Activated T-cell treated with anti-CD3 and anti-CD28 coated beads, Interleukin-2, amount 50 U/mL, for 24 hours (primary cell): ENCODE measurements around the gene CAPRIN2.

Experiments
- DNase-seq: peaks from one replicate; pipeline ENCODE4 v3.0.0-alpha.2; 2020
- H3K27ac Mint-ChIP-seq: 2 replicates; pipeline ENCODE4 v1.8.0; 2020; ENCODE audit warnings: mild to moderate bottlenecking, mixed read lengths
- H3K27me3 Mint-ChIP-seq: 2 replicates; pipeline ENCODE4 v1.8.0; 2020; ENCODE audit warnings: mixed read lengths
- H3K36me3 Mint-ChIP-seq: 2 replicates; pipeline ENCODE4 v1.8.0; 2020; ENCODE audit warnings: low read depth, mixed read lengths
- H3K4me1 Mint-ChIP-seq: 2 replicates; pipeline ENCODE4 v1.8.0; 2020; ENCODE audit warnings: low read depth, mixed read lengths
- H3K4me3 Mint-ChIP-seq: 2 replicates; pipeline ENCODE4 v1.8.0; 2020; ENCODE audit warnings: mild to moderate bottlenecking, moderate library complexity, mixed read lengths
- H3K9me3 Mint-ChIP-seq: 2 replicates; pipeline ENCODE4 v1.8.0; 2020; ENCODE audit warnings: mixed read lengths

Gene CAPRIN2

DNA sequence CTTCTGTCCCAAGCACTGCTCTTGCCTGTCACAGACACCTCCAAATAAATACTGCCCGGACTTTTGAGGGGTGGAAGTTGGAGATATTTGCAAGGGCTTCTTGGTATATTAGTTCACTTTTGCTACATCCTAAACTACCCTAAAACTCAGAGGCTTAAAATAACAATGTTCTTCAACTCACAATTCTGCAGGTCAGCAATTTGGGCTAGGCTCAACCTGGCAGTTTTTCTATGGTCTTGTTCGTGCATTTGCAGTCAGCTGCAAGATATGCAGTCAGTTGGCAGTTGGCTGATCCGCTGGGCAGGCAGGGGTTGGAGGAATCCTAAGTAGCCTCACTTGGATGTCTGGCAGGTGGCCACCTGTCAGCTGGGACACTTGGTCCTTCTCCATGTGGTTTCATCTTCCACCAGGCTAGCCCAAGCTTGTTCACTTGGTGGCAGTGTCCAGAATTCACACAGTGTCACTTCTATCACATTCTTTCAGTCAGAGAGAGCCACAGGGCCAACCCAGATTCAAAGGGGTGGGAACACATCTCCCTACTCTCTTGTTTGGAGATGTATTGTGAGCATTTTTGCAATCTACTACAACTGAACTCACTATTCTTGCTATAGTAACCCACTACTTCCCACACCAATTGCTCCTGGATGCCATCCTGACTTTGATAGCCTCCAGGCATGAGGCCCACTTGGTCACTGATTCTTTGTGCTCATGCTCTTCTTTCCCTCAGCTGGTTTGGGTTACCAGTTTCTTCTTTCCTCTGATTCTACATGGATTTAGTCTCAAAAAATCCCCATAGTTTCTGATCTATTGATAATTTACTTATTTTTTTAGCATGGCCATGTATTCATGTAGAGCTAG, 27.8 kb upstream of the CAPRIN2 start:
- Mint-ChIP-seq H3K36me3 (no peaks in the 10 kb centered on the region), H3K9me3 (no peaks in the 10 kb centered on the region), H3K4me3 (no peak overlapping the region), H3K4me1 (no peaks in the 10 kb centered on the region), H3K27ac (no peak overlapping the region), H3K27me3 (peaks cover 16% of the 10 kb centered on the region)
- no peak for DNase-seq

DNA sequence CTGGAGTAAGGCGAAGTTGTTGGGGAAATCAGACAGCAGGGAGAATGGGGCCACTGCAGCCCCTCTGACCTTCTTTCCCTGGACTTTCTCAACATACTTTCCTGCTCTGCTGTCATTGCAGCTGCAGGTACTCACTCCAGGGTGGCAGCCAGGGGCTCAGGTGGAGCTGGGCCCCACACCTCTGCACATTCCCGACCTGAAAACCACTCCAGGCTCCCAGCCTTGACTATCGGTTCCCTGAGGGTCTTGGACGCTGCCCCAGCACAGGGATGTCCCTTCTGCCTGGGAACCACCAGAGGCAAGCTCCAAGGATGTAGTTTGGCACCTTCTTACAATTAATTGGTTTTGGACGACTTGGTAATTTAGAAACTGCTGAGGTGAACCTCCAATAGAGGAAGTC, 24.8 kb upstream of the CAPRIN2 start:
- peaks cover 5% of the 10 kb centered on the region for H3K9me3 Mint-ChIP-seq
- no peak for DNase-seq
- H3K4me3 Mint-ChIP-seq, result no peak overlapping the region
- no peak overlapping the region for H3K27ac Mint-ChIP-seq
- no peaks in the 10 kb centered on the region for H3K4me1 Mint-ChIP-seq
- H3K27me3 Mint-ChIP-seq, result peaks cover 19% of the 10 kb centered on the region
- H3K36me3 Mint-ChIP-seq, result no peaks in the 10 kb centered on the region

DNA sequence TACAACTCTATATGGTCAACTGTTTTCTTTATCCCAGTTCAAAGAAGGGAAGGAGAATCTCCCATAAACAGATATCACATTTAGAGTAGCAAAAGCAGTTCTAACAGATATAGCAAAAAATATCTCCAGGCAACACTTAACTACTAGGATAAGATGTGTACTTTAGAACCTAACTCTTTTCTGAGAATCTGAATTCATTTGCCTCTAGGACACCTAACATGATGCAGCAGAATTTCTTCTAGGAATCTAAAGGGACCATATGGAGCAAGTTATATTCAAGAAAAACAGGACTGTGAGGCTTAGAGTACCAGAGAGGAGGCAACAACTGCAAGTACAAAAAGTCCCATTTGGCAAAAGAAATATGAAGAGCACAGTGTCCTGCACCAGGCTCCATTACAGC, 24.4 kb upstream of the CAPRIN2 start:
- DNase-seq, result no peak
- Mint-ChIP-seq H3K4me3 (no peak overlapping the region), H3K9me3 (peaks cover 5% of the 10 kb centered on the region), H3K4me1 (no peaks in the 10 kb centered on the region), H3K36me3 (no peaks in the 10 kb centered on the region), H3K27ac (no peak overlapping the region), H3K27me3 (peaks cover 15% of the 10 kb centered on the region)

DNA sequence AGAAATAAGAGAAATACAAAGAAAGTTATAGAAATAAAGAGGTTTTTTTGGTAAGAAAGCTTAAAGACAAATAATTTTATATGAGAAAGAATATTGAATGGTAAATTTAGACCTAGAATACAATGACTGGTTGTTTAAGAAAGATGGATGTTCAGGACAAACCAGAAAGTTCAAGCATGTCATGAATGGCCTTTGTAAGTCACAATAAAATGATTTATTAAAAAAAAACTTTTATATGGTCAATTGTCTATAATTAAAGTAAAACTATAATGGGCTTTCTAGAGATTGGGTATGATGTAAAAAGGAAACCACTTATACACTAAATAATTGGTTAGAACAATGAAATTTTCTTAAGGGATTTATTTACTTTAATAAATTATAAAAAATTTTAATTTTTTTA, 19.8 kb upstream of the CAPRIN2 start:
- Mint-ChIP-seq H3K36me3 (no peaks in the 10 kb centered on the region), H3K9me3 (peaks cover 5% of the 10 kb centered on the region), H3K4me3 (no peak overlapping the region), H3K4me1 (no peaks in the 10 kb centered on the region), H3K27me3 (peaks cover 14% of the 10 kb centered on the region), H3K27ac (no peak overlapping the region)
- no peak for DNase-seq

DNA sequence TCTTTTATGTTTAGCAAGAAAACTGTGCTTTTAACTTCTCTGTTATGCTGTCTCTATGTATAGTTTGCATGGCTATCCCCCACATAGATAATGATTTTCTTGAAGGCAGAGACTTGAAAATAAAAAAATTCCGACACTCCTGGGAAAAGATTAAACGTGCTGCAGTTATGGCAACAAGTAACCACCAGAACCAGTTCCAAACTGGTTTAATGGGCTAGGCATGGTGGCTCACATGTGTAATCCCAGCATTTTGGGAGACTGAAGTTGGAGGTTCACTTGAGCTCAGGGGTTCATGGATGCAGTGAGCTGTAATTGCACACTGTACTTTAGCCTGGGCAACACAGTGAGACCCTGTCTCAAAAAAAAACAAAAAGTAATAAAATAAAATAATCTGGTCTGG, 15.1 kb upstream of the CAPRIN2 start:
- Mint-ChIP-seq H3K27ac (no peak overlapping the region), H3K27me3 (peaks cover 8% of the 10 kb centered on the region), H3K36me3 (no peaks in the 10 kb centered on the region), H3K9me3 (no peaks in the 10 kb centered on the region), H3K4me3 (no peak overlapping the region), H3K4me1 (no peaks in the 10 kb centered on the region)
- no peak for DNase-seq

DNA sequence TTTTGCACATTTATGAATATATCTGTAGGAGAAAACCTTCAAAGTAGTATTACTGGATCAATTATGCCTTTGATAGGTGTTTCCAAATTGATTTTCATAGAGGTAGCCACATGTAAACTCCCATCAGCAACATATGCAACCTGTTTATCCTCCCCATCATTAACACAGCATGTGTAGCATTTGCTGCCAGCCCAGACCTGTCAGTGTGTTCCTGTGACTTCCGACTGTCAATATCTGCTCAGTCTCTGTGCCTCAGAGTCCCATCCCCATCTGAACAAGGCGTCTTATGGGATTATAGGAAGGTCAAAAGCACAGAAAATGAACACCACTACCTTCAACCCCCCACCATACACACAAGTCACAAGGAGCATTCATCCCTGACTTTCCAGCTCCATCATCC, 9.5 kb upstream of the CAPRIN2 start:
- no peaks in the 10 kb centered on the region for H3K9me3 Mint-ChIP-seq
- no peaks in the 10 kb centered on the region for H3K36me3 Mint-ChIP-seq
- no peak overlapping the region for H3K4me3 Mint-ChIP-seq
- no peaks in the 10 kb centered on the region for H3K4me1 Mint-ChIP-seq
- DNase-seq, result no peak
- H3K27ac Mint-ChIP-seq, result no peak overlapping the region
- no peaks in the 10 kb centered on the region for H3K27me3 Mint-ChIP-seq

DNA sequence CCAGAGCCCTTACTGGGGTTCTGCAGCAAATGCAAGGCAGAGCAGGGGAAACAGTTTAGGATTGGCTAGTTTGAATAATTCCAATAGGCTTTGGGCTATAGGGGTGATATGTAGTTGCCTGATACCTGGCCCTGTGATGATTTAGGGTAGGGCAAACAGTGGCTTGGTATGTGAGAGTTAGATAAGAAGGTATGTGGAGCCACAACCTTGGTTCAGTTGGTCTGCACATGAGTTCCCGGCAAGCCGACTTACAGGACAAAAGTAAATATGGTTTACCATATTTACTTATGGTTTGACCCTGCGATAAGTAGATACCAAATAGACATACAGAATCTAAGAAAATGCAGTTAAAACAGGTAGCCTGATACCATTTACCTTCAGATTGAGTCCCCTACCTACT, 8.3 kb upstream of the CAPRIN2 start:
- DNase-seq, result no peak
- H3K27me3 Mint-ChIP-seq, result no peaks in the 10 kb centered on the region
- H3K4me3 Mint-ChIP-seq, result no peak overlapping the region
- H3K27ac Mint-ChIP-seq, result no peak overlapping the region
- no peaks in the 10 kb centered on the region for H3K9me3 Mint-ChIP-seq
- H3K4me1 Mint-ChIP-seq, result no peaks in the 10 kb centered on the region
- H3K36me3 Mint-ChIP-seq, result no peaks in the 10 kb centered on the region

DNA sequence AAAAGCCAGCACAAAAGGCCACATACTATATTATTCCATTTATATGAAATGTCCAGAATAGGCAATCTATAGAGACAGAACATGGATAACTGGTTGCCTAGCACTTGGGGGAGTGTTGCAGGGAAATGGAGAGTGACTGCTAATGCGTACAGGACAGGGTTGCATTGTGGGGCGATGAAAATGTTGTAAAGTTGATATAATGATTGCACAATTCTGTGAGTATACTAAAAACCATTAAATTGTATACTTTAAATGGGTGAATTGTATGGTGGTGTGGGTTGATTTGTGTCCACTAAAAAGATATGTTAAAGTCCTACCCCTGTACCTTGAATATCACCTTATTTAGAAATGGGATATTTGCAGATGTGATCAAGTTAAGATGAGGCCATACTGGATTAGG, 7.0 kb upstream of the CAPRIN2 start:
- H3K4me3 Mint-ChIP-seq, result no peak overlapping the region
- DNase-seq, result no peak
- H3K27ac Mint-ChIP-seq, result no peak overlapping the region
- no peaks in the 10 kb centered on the region for H3K9me3 Mint-ChIP-seq
- H3K27me3 Mint-ChIP-seq, result no peaks in the 10 kb centered on the region
- no peaks in the 10 kb centered on the region for H3K36me3 Mint-ChIP-seq
- peaks cover 9% of the 10 kb centered on the region for H3K4me1 Mint-ChIP-seq

DNA sequence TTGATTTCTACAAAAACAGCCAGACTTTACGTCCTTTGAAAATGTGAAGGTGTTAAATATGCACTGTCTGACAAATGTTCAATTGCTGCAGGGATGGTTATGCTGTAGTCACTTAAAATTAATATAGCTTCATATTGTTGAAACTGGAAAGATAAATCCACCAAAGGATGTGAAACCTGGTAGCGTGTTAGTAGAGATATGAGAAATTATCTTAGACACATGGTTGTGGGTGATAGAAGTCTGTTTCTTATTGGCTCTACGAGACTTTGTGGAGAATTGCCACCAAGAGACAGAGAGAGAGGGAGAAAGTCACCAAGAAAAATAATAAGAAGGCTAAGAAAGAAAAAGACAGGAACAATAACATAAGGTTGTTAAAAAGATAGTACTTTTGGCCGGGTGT, 2.6 kb upstream of the CAPRIN2 start:
- Mint-ChIP-seq H3K27me3 (no peaks in the 10 kb centered on the region), H3K4me3 (no peak overlapping the region), H3K9me3 (no peaks in the 10 kb centered on the region), H3K27ac (no peak overlapping the region), H3K4me1 (peaks cover 37% of the 10 kb centered on the region), H3K36me3 (peaks cover 4% of the 10 kb centered on the region)
- no peak for DNase-seq

DNA sequence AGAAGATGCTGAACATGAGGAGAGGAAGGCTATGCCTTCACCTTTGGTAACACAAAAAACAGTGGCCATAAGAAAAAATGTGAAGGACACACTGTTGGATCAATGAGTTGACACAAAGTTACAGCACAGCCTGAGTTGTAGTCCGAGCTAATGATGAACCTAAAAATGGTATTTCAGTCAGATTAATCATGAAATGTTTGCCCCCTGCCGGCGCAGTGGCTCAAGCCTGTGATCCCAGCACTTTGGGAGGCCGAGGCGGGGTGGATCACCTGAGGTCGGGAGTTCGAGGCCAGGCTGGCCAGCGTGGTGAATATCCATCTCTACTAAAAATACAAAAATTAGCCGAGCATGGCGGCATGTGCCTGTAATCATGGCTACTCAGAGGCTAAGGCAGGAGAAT, 1.3 kb upstream of the CAPRIN2 start:
- DNase-seq, result no peak
- peaks cover 4% of the 10 kb centered on the region for H3K36me3 Mint-ChIP-seq
- peak overlapping the region; percentile 23 for H3K27ac Mint-ChIP-seq
- no peaks in the 10 kb centered on the region for H3K27me3 Mint-ChIP-seq
- H3K9me3 Mint-ChIP-seq, result no peaks in the 10 kb centered on the region
- H3K4me3 Mint-ChIP-seq, result peak overlapping the region; percentile 92
- peaks cover 39% of the 10 kb centered on the region for H3K4me1 Mint-ChIP-seq

DNA sequence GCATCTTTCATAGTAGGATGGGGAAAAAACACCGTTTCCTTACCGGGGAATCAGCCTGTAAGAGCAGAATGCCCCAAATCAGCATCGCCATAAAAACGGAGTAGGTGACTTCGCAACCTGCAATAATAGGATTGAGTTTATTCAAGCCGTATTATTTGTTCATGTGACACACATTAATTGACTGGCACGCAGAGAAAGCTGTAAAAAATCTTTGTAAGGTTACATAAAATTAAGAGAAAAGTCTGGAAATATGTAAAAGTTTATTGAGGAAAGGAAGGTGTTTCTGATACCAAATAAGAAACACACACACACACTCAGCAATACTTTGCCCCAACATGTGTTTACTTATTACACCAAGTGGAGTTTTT, 628 bp upstream of the CAPRIN2 start:
- Mint-ChIP-seq H3K4me1 (peaks cover 44% of the 10 kb centered on the region), H3K9me3 (no peaks in the 10 kb centered on the region), H3K36me3 (peaks cover 8% of the 10 kb centered on the region), H3K27ac (peak overlapping the region; percentile 82), H3K4me3 (peak overlapping the region; percentile 92), H3K27me3 (no peaks in the 10 kb centered on the region)
- DNase-seq, result no peak

DNA sequence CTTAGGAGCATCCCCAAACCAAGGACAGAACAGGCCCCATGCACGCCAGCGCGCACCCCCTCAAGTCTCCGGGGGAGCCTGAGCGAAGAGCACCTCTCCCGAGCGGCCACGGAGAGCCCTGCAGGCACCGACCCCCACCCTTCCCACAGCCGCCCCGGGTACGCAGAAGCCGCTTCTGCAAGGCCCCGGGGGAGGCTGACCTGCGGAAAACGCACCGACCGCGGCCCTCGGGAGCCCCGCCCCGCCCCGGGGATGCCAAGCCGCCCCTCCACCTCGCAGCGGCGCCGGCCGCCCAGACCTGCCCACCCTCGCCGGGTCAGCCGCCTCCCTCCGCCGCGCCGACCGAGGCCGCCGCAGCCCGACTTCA, 385 bp downstream of the CAPRIN2 start:
- no peak for DNase-seq
- Mint-ChIP-seq H3K36me3 (peaks cover 14% of the 10 kb centered on the region), H3K27ac (peak overlapping the region; percentile 89), H3K27me3 (no peaks in the 10 kb centered on the region), H3K4me3 (peak overlapping the region; percentile 92), H3K9me3 (no peaks in the 10 kb centered on the region), H3K4me1 (peaks cover 48% of the 10 kb centered on the region)

DNA sequence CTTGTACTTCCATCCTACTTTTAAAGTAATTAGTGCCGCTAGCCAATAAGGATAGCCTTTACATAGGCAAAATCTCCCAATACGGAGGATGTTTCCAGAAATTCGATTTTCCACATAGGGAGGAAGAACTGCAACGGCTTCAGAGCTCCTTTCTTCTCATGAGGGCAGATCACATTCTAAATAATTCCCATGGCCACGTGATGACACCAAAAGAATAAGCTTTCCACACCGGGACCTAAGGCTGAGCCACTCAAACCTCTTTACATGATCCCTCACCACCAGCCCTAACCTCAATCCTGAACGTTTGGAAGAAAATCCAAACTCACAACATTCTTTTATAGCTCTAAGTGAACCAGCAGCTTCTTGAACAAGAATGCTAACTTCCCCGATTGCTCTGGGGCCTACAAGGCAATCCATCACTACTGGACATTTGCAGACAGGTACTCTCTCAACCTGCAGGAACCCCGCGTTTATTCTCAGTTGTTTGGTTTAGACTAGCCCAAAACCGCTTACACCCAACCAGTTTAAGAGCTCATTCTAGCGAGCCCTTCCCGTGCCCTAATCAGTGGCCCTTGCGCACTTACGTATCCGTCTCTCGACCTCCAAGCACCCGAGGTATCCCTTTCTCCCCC, 884 bp downstream of the CAPRIN2 start:
- DNase-seq, result no peak
- Mint-ChIP-seq H3K27ac (peak overlapping the region; percentile 89), H3K27me3 (no peaks in the 10 kb centered on the region), H3K4me1 (peaks cover 52% of the 10 kb centered on the region), H3K36me3 (peaks cover 14% of the 10 kb centered on the region), H3K4me3 (peak overlapping the region; percentile 92), H3K9me3 (no peaks in the 10 kb centered on the region)

DNA sequence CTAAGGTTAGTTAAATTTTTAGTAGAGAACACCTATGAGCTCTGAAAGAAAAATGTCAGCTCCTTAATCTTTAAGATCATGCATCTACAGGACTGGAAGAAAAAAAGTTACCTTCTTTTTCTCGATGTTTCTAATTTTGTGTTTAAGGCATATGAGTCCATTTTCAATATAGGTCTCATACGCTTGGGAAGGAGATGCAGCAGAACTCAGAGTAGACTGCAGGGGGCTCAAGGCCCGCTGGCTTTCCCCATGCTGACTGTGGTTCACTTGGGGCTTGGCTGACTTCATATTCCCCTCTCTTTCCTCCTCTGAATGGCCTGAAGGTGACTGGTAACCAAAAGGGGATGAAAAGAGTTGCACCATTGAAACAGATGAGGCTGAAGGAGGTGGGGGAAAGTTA, 1.5 kb downstream of the CAPRIN2 start:
- peaks cover 14% of the 10 kb centered on the region for H3K36me3 Mint-ChIP-seq
- DNase-seq, result peak; percentile 32
- H3K9me3 Mint-ChIP-seq, result no peaks in the 10 kb centered on the region
- H3K4me3 Mint-ChIP-seq, result peak overlapping the region; percentile 92
- peaks cover 54% of the 10 kb centered on the region for H3K4me1 Mint-ChIP-seq
- H3K27ac Mint-ChIP-seq, result no peak overlapping the region
- H3K27me3 Mint-ChIP-seq, result no peaks in the 10 kb centered on the region

DNA sequence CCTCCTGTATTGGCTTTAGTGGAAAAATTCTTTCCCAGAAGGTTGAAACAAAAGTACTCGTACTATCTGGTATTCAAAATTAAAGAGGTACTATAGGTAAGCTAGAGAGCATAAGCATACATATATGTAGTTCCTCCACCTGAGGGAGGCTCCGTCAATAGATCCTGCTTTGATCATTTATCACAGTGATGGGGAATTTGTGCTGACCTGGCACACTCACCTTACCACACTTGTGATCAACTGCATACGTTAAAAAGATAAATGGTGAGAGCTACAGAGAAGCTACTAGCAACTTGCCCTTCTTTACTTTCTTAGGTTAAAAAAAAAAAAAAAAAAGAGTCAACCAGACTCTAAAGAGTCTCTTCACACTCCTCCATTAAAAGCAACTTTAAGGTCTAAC, 2.5 kb downstream of the CAPRIN2 start:
- H3K36me3 Mint-ChIP-seq, result peaks cover 20% of the 10 kb centered on the region
- no peaks in the 10 kb centered on the region for H3K9me3 Mint-ChIP-seq
- DNase-seq, result no peak
- peaks cover 51% of the 10 kb centered on the region for H3K4me1 Mint-ChIP-seq
- no peaks in the 10 kb centered on the region for H3K27me3 Mint-ChIP-seq
- H3K4me3 Mint-ChIP-seq, result no peak overlapping the region
- no peak overlapping the region for H3K27ac Mint-ChIP-seq
